Measurements from ENCODE around the gene ALKBH7. TPM values are rescaled to one million over a fixed set of nuclear protein-coding genes. Genes with fewer than 3 reads are reported as not detected.

ALKBH7 gene
- total and polyA plus RNA-seq, 2 donors from 2014 or later: 70.3 to 175 TPM

DNA sequence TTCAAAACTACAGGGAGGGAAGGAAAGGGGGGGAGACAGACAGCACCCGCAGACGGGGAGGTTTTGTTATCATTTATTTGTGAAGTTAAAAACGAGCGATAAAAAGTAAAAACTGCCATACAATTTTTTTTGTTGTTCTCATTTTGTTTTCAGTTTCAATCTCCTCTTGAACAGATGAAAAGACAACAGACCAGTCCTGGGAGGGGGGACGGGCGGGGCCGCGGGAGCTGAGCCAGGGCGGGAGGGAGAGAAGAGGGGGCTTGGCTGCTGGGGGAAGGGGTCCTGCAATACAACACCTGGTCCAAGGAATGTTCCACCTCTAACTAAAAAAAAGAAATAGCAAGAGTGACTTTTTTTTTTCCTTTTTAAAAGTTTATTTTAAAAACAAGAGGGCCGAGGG, 40.7 kb downstream of the ALKBH7 start:
- intact Hi-C loops (cut with DNase I): no loop called here
- H3K4me3 ChIP-seq (ENCODE audit: low read length in 3 of 3): no peak overlapping the region
- no peak overlapping the region for H3K9ac ChIP-seq (ENCODE audit: low read length in 3 of 3)
- FAIRE-seq: no peak
- TF ChIP-seq, protein P1, sequence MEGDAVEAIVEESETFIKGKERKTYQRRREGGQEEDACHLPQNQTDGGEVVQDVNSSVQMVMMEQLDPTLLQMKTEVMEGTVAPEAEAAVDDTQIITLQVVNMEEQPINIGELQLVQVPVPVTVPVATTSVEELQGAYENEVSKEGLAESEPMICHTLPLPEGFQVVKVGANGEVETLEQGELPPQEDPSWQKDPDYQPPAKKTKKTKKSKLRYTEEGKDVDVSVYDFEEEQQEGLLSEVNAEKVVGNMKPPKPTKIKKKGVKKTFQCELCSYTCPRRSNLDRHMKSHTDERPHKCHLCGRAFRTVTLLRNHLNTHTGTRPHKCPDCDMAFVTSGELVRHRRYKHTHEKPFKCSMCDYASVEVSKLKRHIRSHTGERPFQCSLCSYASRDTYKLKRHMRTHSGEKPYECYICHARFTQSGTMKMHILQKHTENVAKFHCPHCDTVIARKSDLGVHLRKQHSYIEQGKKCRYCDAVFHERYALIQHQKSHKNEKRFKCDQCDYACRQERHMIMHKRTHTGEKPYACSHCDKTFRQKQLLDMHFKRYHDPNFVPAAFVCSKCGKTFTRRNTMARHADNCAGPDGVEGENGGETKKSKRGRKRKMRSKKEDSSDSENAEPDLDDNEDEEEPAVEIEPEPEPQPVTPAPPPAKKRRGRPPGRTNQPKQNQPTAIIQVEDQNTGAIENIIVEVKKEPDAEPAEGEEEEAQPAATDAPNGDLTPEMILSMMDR (IDR thresholded peaks at IDR 0.05; ENCODE audit: borderline replicate concordance, extremely low read depth, insufficient read depth): no peak
- no peak overlapping the region for H3K27ac ChIP-seq (ENCODE audit: low read depth in 2 of 2, low read length in 2 of 2)
- H3K36me3 ChIP-seq (ENCODE audit: control insufficient read depth in 2 of 3, insufficient read depth in 3 of 3, low read length in 3 of 3): peaks cover under 1 to 29% (median 10%) of the 10 kb centered on the region in 3 donors
- H3K9me3 ChIP-seq (ENCODE audit: control insufficient read depth in 2 of 3, insufficient read depth in 1 of 3, low read length in 3 of 3): no peaks in the 10 kb centered on the region
- no peaks in the 10 kb centered on the region for H3K27me3 ChIP-seq (ENCODE audit: control insufficient read depth, insufficient read depth, low read length)
- DNase-seq: peak in 1 of 5 donors; percentile 39
- peaks cover 0 to 6% (median 0%) of the 10 kb centered on the region in 3 donors for H3K4me1 ChIP-seq (ENCODE audit: control insufficient read depth in 2 of 3, insufficient read depth in 2 of 3, low read depth in 1 of 3, low read length in 3 of 3)

DNA sequence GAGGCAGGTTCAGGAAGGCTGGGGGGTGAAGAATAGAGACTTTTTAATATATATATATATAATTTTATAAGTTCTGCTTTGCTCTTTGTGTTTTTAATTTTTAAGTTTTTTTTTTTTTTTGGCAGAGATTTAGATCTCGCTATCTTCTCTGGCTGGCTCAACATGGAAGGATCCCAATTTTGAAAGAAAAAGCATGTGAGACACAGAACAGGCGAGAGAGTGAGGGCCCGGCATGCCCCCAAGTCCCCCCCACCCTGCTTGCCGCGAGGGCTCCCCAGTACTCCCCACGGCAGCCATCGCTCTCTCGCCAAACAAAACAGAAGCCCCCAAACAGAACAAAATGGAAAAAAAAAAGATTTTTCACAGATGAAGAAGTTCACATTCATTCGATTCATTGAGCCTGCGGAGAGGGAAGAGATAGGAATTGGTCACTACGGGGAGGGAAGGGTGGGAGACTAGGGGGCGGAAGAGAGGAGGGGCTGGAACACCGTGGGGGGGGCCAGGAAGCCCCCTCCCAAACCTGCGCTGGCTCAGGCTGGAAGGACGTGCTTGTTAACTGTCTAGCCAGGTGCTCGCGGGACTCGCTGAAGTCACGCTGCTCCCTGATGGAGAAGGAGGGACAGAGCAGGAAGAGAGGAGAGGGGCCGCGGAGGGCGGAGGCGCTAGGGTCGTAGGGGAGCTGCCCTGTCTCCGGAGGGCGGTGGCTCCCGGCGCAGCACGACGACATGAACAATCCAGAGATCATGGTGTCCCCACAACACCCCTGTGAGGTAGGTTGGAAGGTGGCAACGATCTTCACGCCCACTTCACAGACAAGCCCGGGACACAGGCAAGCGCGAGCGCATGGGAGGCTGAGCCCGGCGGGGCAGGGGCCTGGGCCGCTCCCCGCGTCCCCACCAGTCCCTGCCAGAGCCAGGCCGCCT, 41.4 kb downstream of the ALKBH7 start:
- Histone ChIP-seq H3K4me3 (ENCODE audit: low read length in 3 of 3) (no peak overlapping the region), H3K36me3 (ENCODE audit: control insufficient read depth in 2 of 3, insufficient read depth in 3 of 3, low read length in 3 of 3) (peaks cover 2 to 36% (median 14%) of the 10 kb centered on the region in 3 donors), H3K27ac (ENCODE audit: low read depth in 2 of 2, low read length in 2 of 2) (no peak overlapping the region), H3K9ac (ENCODE audit: low read length in 3 of 3) (no peak overlapping the region), H3K27me3 (ENCODE audit: control insufficient read depth, insufficient read depth, low read length) (no peaks in the 10 kb centered on the region), H3K9me3 (ENCODE audit: control insufficient read depth in 2 of 3, insufficient read depth in 1 of 3, low read length in 3 of 3) (no peaks in the 10 kb centered on the region), H3K4me1 (ENCODE audit: control insufficient read depth in 2 of 3, insufficient read depth in 2 of 3, low read depth in 1 of 3, low read length in 3 of 3) (peaks cover 0 to 6% (median 0%) of the 10 kb centered on the region in 3 donors)
- no peak for FAIRE-seq
- intact Hi-C loops (cut with DNase I): no loop called here
- DNase-seq: peak in 1 of 5 donors; percentile 39
- TF ChIP-seq, protein P1 (IDR thresholded peaks at IDR 0.05; ENCODE audit: borderline replicate concordance, extremely low read depth, insufficient read depth): no peak

DNA sequence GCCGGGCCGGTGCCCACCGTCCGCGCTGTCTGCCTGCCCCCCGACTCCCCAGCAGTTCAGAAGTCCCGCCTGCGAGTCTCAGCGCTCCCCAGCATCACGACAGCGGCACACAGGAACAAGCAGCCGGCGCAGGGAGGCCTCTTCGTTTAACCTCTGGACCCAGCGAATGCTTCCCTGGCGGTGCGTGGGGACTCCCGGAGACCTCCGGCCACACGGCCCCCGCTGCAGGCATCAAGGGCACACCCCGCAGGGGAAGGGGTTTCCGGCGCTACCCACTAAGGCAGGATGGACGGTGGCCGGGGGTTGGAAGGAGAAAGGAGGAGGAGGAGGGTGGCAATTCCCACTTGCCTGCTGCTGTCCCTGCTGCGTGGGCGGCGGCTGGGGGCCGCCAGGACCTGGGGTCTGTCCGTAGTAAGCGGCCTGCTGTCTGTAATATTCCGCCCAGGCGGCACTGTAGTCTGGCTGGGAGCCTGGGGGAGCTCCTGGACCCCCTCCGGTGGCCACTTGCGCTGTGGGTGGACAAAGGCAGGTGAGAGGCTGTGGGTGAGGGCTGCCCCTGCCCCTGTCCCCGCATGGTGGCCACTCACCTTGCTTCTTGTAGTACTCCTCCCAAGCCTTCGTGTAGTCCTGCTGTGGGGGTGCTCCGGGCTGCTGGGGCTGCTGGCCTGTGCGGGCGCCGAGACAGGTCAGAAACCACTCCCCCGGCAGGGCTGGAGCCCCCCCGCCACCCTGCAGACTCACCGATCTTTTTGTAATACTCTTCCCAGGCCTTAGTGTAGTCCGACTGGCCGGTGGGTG, 42.4 kb downstream of the ALKBH7 start:
- H3K27ac ChIP-seq (ENCODE audit: low read depth in 2 of 2, low read length in 2 of 2): no peak overlapping the region
- DNase-seq (no peak), FAIRE-seq (no peak)
- no peak overlapping the region for H3K9ac ChIP-seq (ENCODE audit: low read length in 3 of 3)
- no peak overlapping the region for H3K4me3 ChIP-seq (ENCODE audit: low read length in 3 of 3)
- H3K27me3 ChIP-seq (ENCODE audit: control insufficient read depth, insufficient read depth, low read length): no peaks in the 10 kb centered on the region
- peaks cover 0 to 6% (median 0%) of the 10 kb centered on the region in 3 donors for H3K4me1 ChIP-seq (ENCODE audit: control insufficient read depth in 2 of 3, insufficient read depth in 2 of 3, low read depth in 1 of 3, low read length in 3 of 3)
- H3K36me3 ChIP-seq (ENCODE audit: control insufficient read depth in 2 of 3, insufficient read depth in 3 of 3, low read length in 3 of 3): peaks cover 2 to 46% (median 20%) of the 10 kb centered on the region in 3 donors
- no peaks in the 10 kb centered on the region for H3K9me3 ChIP-seq (ENCODE audit: control insufficient read depth in 2 of 3, insufficient read depth in 1 of 3, low read length in 3 of 3)
- intact Hi-C loops (cut with DNase I): no loop called here
- TF ChIP-seq, protein P1 (IDR thresholded peaks at IDR 0.05; ENCODE audit: borderline replicate concordance, extremely low read depth, insufficient read depth): no peak

Measured in kidney (tissue), 14 donors.